ENCODE data around the gene RCE1.
A peak's percentile ranks its signal among the peaks of the same experiment; 100 is the strongest.
"Not testable (repeated sequence)": the region's sequence is repeated elsewhere in the genome, so short reads cannot be mapped to it uniquely, and the experiment has no call there.

The RCE1 gene, protein sequence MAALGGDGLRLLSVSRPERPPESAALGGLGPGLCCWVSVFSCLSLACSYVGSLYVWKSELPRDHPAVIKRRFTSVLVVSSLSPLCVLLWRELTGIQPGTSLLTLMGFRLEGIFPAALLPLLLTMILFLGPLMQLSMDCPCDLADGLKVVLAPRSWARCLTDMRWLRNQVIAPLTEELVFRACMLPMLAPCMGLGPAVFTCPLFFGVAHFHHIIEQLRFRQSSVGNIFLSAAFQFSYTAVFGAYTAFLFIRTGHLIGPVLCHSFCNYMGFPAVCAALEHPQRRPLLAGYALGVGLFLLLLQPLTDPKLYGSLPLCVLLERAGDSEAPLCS

DNA sequence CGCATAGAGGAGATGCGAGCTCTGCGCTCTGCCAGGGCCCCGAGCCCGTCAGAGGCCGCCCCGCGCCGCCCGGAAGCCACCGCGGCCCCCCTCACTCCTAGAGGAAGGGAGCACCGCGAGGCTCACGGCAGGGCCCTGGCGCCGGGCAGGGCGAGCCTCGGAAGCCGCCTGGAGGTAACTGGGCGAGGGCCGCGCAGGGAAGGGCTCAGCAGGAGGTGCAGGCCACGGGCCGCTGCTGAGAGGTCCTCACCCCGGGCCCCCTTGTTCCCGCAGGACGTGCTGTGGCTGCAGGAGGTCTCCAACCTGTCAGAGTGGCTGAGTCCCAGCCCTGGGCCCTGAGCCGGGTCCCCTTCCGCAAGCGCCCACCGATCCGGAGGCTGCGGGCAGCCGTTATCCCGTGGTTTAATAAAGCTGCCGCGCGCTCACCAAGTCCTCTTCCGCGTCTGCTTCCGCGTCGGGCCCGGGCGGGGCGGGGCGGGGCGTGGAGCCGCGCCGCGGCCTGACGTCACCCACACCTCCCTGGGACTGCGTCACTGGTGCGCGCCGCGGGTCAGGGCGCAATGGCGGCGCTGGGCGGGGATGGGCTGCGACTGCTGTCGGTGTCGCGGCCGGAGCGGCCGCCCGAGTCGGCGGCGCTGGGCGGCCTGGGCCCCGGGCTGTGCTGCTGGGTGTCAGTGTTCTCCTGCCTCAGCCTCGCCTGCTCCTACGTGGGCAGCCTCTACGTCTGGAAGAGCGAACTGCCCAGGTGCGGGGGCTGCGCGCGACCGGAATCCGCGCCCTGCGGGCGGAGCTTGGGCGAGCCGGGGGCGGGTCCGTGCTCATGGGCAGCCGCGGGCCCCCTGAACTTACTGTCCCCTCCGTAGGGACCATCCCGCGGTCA is at the start of gene RCE1:
RCE1 (plus strand) TSS at position 546 of the 880 bp plus-strand sequence; CDS start at position 561, 15 bp downstream.
- peaks cover 49% of the 10 kb centered on the region for H3K4me1 Mint-ChIP-seq (ENCODE audit: low read depth)

DNA sequence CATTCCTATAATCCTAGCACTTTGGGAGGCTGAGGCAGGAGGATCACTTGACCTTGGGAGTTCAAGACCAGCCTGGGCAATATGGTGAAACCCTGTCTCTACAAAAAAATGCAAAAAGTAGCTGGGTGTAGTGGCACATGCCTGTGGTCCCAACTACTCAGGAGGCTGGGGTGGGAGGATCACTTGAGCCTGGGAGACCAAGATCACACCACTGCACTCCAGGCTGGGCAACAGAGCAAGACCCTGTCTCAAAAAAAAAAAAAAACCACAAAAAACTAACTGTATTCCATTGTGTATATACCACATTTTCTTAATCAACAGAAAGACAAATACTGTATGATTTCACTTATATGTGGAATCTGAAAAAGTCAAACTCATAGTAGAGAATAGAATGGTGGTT is 43.4 kb upstream of the RCE1 start:
- not testable (repeated sequence) for H3K9me3 Mint-ChIP-seq; H3K4me1 Mint-ChIP-seq (ENCODE audit: low read depth); H3K36me3 Mint-ChIP-seq (ENCODE audit: low read depth); H3K4me3 Mint-ChIP-seq; H3K27me3 Mint-ChIP-seq; H3K27ac Mint-ChIP-seq

More for the DNA sequence above, at the start of gene RCE1:
- Mint-ChIP-seq H3K4me3 (peak within 1 kb of the TSS; percentile 94), H3K27me3 (no peaks in the 10 kb centered on the region), H3K9me3 (no peaks in the 10 kb centered on the region), H3K36me3 (ENCODE audit: low read depth) (peaks cover 27% of the 10 kb centered on the region), H3K27ac (peak within 1 kb of the TSS; percentile 95)

DNA sequence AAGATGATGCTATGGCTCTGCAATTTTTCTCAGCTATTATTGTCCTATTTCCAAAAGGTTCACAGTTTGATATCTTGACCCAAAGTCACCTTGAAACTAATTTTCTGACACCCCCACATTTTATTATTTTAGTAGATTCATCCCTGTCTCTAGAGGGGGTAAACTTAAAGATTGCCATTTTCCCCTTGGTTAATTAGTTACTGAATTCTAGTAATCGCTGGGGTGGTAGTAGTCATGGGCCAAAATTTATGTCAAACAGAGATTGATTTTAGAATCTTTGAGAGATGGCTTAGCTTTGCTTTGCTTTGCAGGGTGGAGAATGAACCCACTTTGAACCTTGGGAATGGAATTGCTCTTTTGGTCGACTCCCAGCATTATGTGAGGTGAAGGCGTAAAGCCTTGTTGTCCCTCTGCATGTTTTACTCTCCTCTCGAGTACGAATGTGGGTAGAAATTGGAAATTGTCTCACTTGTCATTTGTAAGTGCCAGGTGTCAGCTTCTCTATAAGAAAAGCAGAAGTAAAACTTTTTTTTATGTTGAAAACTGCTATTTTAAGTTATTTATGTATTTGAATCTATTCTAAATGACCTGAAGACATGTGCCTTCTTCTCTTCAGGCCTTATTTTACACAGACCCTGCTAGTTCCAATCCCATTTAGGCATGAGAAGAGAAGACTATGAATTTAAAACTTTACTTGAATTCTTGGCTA is 42.4 kb upstream of the RCE1 start:
- no peaks in the 10 kb centered on the region for H3K4me1 Mint-ChIP-seq (ENCODE audit: low read depth)
- H3K9me3 Mint-ChIP-seq = no peaks in the 10 kb centered on the region
- peaks cover 4% of the 10 kb centered on the region for H3K36me3 Mint-ChIP-seq (ENCODE audit: low read depth)
- H3K27ac Mint-ChIP-seq = no peak overlapping the region
- no peak overlapping the region for H3K4me3 Mint-ChIP-seq
- H3K27me3 Mint-ChIP-seq = no peaks in the 10 kb centered on the region

DNA sequence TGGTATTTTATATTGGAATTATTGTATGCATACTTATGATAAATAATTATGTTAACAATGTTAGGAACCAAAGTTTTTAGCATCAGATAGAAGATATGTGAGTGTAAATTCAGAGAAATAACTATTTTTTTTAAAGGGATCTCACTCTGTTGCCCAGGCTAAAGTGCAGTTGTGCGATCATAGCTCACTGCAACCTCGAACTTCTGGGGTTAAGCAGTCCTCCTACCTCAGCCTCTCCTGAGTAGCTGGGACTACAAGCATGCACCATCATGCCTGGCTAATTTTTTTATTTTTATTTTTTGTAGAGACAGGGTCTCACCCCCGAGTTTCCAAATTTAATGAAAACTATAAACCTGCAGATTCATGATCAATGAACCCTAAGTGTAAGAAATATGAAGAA is 33.6 kb upstream of the RCE1 start:
- H3K27ac Mint-ChIP-seq = no peak overlapping the region

DNA sequence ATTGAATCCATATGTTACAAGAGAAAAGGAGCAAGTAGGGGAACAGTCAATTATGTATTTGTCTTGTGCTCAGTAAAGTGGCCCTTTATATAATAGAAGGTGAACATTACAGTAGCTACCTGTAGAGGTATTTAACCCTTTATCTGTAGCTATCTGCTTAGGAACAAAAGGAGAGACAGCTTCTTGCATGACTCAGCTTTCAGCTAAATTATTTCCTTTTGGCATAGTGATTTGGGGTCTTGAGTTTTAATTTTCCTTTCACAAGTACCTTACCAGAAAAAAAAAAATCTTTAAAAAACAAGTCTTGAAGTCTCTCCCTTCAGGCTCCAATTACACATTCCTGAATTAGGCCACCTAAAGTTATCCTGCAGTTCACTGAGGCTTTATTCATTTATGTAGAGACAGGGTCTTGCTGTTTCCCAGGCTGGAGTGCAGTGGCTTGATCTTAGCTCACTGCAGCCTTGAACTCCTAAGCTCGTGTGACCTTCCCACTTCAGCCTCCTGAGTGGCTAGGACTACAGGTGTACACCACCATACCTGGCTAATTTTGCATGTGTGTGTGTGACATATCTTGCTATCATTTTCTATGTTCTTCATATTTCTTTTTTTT is 32.6 kb upstream of the RCE1 start:
- Mint-ChIP-seq H3K27me3 (no peaks in the 10 kb centered on the region), H3K27ac (no peak overlapping the region), H3K36me3 (ENCODE audit: low read depth) (no peaks in the 10 kb centered on the region), H3K9me3 (no peaks in the 10 kb centered on the region), H3K4me3 (no peak overlapping the region), H3K4me1 (ENCODE audit: low read depth) (no peaks in the 10 kb centered on the region)

More for the DNA sequence above, 33.6 kb upstream of the RCE1 start:
- no peaks in the 10 kb centered on the region for H3K36me3 Mint-ChIP-seq (ENCODE audit: low read depth)
- no peaks in the 10 kb centered on the region for H3K27me3 Mint-ChIP-seq
- H3K9me3 Mint-ChIP-seq = no peaks in the 10 kb centered on the region
- H3K4me3 Mint-ChIP-seq = no peak overlapping the region
- no peaks in the 10 kb centered on the region for H3K4me1 Mint-ChIP-seq (ENCODE audit: low read depth)

DNA sequence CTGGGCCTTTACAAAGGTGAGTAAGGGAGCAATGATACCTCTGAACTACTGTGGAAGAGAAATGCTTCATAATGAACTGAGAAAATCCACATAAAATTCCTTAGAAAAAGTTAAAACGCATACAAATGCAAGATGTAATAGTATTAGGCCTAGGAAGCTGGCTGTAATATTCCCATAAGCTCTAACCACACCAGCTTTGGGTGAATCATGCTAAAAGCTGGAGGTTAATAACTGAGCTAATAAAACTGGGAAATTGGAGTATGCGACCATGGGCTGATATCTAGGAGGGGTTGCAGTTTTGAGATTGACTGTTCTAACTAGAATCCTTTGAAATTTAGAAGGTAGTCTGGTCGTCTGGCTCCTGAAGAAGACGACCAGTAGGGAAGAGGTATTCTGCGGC is 28.6 kb upstream of the RCE1 start:
- H3K27ac Mint-ChIP-seq = no peak overlapping the region

DNA sequence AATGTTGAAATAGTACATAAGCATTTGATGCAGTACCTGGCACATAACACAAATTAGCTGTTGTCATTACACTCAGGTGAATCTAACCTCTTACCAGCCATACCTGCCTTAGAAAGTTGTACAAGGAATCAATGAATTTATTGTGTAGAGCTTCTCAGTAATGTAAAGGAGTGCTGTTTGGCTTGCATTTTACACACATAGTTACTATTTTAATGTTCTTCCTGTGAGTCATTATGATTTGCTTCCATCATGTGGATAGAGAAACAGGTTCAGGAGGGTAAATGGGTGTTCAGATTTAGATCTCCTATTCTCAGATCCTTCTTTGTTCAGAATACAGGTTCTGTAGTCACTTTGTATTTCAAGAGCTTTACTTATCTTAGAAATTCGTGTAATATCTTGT is 27.6 kb upstream of the RCE1 start:
- no peak overlapping the region for H3K4me3 Mint-ChIP-seq
- H3K27ac Mint-ChIP-seq = no peak overlapping the region
- H3K27me3 Mint-ChIP-seq = no peaks in the 10 kb centered on the region
- no peaks in the 10 kb centered on the region for H3K4me1 Mint-ChIP-seq (ENCODE audit: low read depth)
- H3K36me3 Mint-ChIP-seq (ENCODE audit: low read depth) = no peaks in the 10 kb centered on the region
- H3K9me3 Mint-ChIP-seq = no peaks in the 10 kb centered on the region

More for the DNA sequence above, 28.6 kb upstream of the RCE1 start:
- Mint-ChIP-seq H3K36me3 (ENCODE audit: low read depth) (no peaks in the 10 kb centered on the region), H3K4me1 (ENCODE audit: low read depth) (no peaks in the 10 kb centered on the region), H3K27me3 (no peaks in the 10 kb centered on the region), H3K4me3 (no peak overlapping the region), H3K9me3 (no peaks in the 10 kb centered on the region)

DNA sequence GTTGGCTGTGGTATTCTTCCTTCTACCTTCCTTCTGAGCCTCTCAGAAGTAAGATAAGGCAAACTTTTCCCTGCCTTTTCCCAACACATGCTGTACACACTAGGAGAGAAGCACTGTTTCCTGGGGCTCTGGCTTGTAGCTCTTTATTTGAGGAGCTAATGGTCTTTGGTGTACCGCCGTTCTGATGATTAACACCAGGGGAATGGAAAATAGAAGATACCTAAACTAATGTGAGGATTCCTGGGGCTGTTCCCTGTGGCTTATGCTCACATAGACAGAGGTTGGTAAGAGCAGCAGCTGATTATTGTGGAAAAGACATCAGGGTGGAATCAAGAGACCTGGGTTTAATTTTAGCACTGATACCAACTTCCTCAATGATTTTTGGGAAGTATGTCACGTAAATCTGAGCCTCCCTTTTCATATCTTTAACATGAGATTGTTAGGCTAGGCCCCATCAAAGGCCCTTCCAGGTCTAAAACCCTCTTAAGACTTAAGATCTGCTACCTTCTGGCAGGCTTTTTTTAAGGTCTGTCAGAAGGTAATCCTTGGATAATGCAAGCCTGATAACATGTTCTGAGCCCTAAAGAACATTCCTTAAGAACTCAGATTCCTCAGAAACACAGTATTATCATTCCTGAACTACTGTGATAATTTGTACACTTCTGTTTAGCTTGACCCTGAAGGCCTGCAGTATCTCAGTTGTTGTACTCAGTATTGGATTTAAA is 24.8 kb upstream of the RCE1 start:
- Mint-ChIP-seq H3K9me3 (no peaks in the 10 kb centered on the region), H3K27me3 (no peaks in the 10 kb centered on the region), H3K4me1 (ENCODE audit: low read depth) (no peaks in the 10 kb centered on the region), H3K4me3 (no peak overlapping the region), H3K36me3 (ENCODE audit: low read depth) (no peaks in the 10 kb centered on the region), H3K27ac (no peak overlapping the region)

DNA sequence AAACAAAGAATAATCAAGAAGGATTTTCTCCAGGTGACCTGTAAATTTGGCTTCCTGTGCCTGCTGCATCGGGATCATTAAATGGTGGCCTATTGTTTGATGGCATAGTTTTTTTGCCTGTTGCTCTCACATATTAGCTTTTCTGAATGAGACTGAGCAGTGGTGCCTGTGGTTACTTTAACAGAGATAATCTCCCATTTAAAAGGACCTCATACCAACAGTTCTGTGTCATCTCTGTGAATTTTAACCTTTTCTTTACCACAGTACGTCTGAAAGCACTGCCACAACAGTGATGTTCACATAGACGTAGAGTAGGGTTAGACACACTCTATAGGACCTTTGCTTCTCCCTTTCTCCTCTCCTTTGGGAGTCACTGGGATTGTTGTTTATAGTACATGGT is 22.9 kb upstream of the RCE1 start:
- Mint-ChIP-seq H3K27me3 (no peaks in the 10 kb centered on the region), H3K4me3 (no peak overlapping the region), H3K36me3 (ENCODE audit: low read depth) (no peaks in the 10 kb centered on the region), H3K27ac (no peak overlapping the region), H3K9me3 (no peaks in the 10 kb centered on the region), H3K4me1 (ENCODE audit: low read depth) (no peaks in the 10 kb centered on the region)

DNA sequence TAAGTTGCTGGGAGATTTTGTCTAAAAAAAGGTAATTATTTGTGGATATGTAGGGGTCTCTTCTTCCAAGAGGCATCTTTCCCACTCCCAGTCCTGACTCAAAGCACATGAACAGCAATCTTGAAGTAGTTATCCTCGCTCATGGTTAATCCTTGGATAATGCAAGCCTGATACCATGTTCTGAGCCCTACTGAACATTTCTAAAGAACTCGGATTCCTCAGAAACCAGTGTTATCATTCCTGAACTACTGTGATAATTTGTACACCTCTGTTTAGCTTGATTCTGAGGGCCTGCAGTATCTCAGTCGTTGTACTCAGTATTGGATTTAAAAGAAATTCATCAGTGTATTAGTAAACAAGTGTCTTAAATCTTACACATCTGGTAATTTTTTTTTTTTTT is 22.3 kb upstream of the RCE1 start:
- no peaks in the 10 kb centered on the region for H3K36me3 Mint-ChIP-seq (ENCODE audit: low read depth)
- H3K9me3 Mint-ChIP-seq = no peaks in the 10 kb centered on the region
- H3K27me3 Mint-ChIP-seq = no peaks in the 10 kb centered on the region
- no peaks in the 10 kb centered on the region for H3K4me1 Mint-ChIP-seq (ENCODE audit: low read depth)
- no peak overlapping the region for H3K27ac Mint-ChIP-seq
- no peak overlapping the region for H3K4me3 Mint-ChIP-seq

DNA sequence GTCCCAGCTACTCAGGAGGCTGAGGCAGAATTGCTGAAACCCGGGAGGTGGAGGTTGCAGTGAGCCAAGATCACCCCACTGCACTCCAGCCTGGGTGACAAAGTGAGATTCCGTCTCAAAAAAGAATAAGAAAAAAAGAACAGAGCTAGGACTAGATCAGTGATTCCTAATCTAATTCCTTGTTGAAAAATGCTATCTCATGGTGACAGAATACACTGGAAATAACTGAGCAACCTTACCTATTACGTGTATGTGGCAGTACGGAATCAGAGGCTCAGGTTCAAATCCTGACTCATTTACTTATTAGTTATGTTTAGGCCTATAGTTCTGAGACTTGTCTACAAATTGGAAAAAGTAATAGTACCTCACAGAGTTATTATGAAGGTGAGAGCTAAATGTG is 19.5 kb upstream of the RCE1 start:
- Mint-ChIP-seq H3K27ac (no peak overlapping the region), H3K4me3 (no peak overlapping the region), H3K27me3 (no peaks in the 10 kb centered on the region), H3K4me1 (ENCODE audit: low read depth) (no peaks in the 10 kb centered on the region), H3K36me3 (ENCODE audit: low read depth) (peaks cover 3% of the 10 kb centered on the region), H3K9me3 (no peaks in the 10 kb centered on the region)

DNA sequence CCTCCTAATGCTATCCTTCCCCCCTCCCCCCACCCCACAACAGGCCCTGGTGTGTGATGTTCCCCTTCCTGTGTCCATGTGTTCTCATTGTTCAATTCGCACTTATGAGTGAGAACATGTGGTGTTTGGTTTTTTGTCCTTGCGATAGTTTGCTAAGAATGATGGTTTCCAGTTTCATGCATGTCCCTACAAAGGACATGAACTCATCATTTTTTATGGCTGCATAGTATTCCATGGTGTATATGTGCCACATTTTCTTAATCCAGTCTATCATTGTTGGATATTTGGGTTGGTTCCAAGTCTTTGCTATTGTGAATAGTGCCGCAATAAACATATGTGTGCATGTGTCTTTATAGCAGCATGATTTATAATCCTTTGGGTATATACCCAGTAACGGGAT is 18.7 kb upstream of the RCE1 start:
- not testable (repeated sequence) for H3K4me1 Mint-ChIP-seq (ENCODE audit: low read depth); H3K9me3 Mint-ChIP-seq

DNA sequence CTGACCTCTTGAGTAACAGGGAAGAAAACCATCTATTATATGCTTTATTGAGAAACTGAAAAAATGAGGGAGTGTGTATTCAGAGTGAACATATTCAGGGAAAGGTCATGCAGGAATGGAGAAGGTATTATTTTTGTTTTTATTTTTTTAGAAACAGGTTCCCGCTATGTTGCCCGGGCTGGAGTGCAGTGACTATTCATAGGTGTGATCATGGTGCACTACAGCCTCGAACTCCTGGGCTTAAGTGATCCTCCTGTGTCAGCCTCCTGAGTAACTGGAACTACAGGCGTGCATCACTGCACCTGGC is 8.7 kb upstream of the RCE1 start:
- Mint-ChIP-seq H3K36me3 (ENCODE audit: low read depth) (peaks cover 5% of the 10 kb centered on the region), H3K27me3 (no peaks in the 10 kb centered on the region), H3K4me1 (ENCODE audit: low read depth) (peaks cover 18% of the 10 kb centered on the region), H3K4me3 (no peak overlapping the region), H3K27ac (no peak overlapping the region), H3K9me3 (no peaks in the 10 kb centered on the region)

More for the DNA sequence above, 18.7 kb upstream of the RCE1 start:
- not testable (repeated sequence) for H3K36me3 Mint-ChIP-seq (ENCODE audit: low read depth); H3K4me3 Mint-ChIP-seq; H3K27ac Mint-ChIP-seq; H3K27me3 Mint-ChIP-seq

DNA sequence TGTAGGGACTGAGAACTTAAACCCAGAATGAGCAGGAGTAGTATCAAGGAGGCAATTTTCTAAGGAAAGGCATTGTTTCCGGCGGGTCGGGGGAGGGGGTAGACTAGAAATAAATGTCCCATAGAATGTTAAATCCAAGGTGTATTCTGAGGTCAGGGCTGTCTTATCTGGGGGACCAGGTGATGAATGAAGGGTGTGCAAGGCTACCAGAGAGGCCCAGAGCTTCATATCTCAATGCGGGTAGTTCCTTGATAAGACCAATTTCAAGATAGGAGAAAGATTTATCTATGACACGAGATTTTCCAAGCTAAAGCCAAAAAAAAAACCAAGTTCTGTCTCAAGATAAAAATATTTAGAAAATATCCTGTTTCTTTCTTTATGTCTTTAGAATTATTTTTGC is 8.3 kb upstream of the RCE1 start:
- no peaks in the 10 kb centered on the region for H3K9me3 Mint-ChIP-seq
- no peaks in the 10 kb centered on the region for H3K27me3 Mint-ChIP-seq
- H3K4me1 Mint-ChIP-seq (ENCODE audit: low read depth) = peaks cover 20% of the 10 kb centered on the region
- peaks cover 5% of the 10 kb centered on the region for H3K36me3 Mint-ChIP-seq (ENCODE audit: low read depth)
- H3K27ac Mint-ChIP-seq = no peak overlapping the region
- H3K4me3 Mint-ChIP-seq = no peak overlapping the region
